ENCODE measurements around the gene COL12A1. TPM values are rescaled to one million over a fixed set of nuclear protein-coding genes. Genes with fewer than 3 reads are reported as not detected.

COL12A1 gene
- total and polyA plus RNA-seq, 2 donors (not counting 3 experiments of a cell fraction or from before 2014, with no cell fraction given), result 48.5 to 89.1 TPM

- no peaks in the 10 kb centered on the region for H3K79me2 ChIP-seq (ENCODE audit: control insufficient read depth, insufficient read depth, low read length)
- no peak overlapping the region for H3K4me3 ChIP-seq (replicated peaks in 1 of 3; ENCODE audit: insufficient read depth in 1 of 3, low read depth in 1 of 3, low read length in 3 of 3)
- no peaks in the 10 kb centered on the region for H3K36me3 ChIP-seq (ENCODE audit: control insufficient read depth in 2 of 2, extremely low read depth in 1 of 2, insufficient read depth in 2 of 2, low read length in 2 of 2)
- DNase-seq (ENCODE audit: low read depth, low spot score), result no peak
- no TSS peak for BruUV-seq (replicated peaks)
- H3K9ac ChIP-seq (replicated peaks; ENCODE audit: extremely low read depth, insufficient read depth, low read length), result no peak overlapping the region
- no peak overlapping the region for H2AFZ ChIP-seq (ENCODE audit: low read depth, low read length)
- FAIRE-seq, result no peak
- ChIA-PET POLR2A (no interaction called here), CTCF (interaction anchor here (0.6 to 12.5 kb wide), 53 partner anchors 9 to 1465 kb away, joined by 3 to 393 read pairs (median 4); no protein-coding TSS in a partner anchor)
- peaks cover 31% of the 10 kb centered on the region for H3K4me1 ChIP-seq (ENCODE audit: control insufficient read depth, extremely low read depth, insufficient read depth, low read length)
- H3K27ac ChIP-seq (ENCODE audit: insufficient read depth, low read depth, low read length), result no peak overlapping the region
- no peaks in the 10 kb centered on the region for H4K20me1 ChIP-seq (replicated peaks; ENCODE audit: control insufficient read depth, extremely low read depth, insufficient read depth, low read length)
- H3K9me1 ChIP-seq (replicated peaks; ENCODE audit: control insufficient read depth, extremely low read depth, insufficient read depth, low read length), result no peaks in the 10 kb centered on the region
- intact Hi-C loops (cut with micrococcal nuclease) (loop anchor here (1.0 to 10.0 kb wide), 12 partner anchors 105 to 1233 kb away; no protein-coding TSS in a partner anchor), dilution Hi-C loops (cut with MboI; ENCODE audit: extremely low pct_ligation_motif_present, low sequenced_read_pairs) (no loop called here)
- peak overlapping the region; percentile 95 for H3K4me2 ChIP-seq (ENCODE audit: insufficient read depth, low read length)
- no peaks in the 10 kb centered on the region for H3K9me3 ChIP-seq (replicated peaks; ENCODE audit: control insufficient read depth, insufficient read depth, low read length)
- no peak for TF ChIP-seq EZH2 (IDR thresholded peaks at IDR 0.05; ENCODE audit: borderline replicate concordance, low read depth, low read length, severe bottlenecking)
- TF ChIP-seq MAX (IDR thresholded peaks at IDR 0.05; ENCODE audit: insufficient read depth, insufficient read length), result no peak
- no peak for TF ChIP-seq CTCF (IDR thresholded peaks at IDR 0.05; ENCODE audit: extremely low read depth in 1 of 2, insufficient read depth in 1 of 2, low read depth in 1 of 2, low read length in 2 of 2)
- TF ChIP-seq POLR2AphosphoS5 (IDR thresholded peaks at IDR 0.05; ENCODE audit: insufficient read depth, low read depth, low read length), result no peak
- TF ChIP-seq POLR2A (IDR thresholded peaks at IDR 0.05; ENCODE audit: low read depth, low read length), result no peak
- no peak for TF ChIP-seq MYC (IDR thresholded peaks at IDR 0.05; ENCODE audit: low read depth, low read length)
- TF ChIP-seq FOS (IDR thresholded peaks at IDR 0.05; ENCODE audit: borderline replicate concordance, insufficient read depth, low read length), result no peak
- TF ChIP-seq GATA2 (IDR thresholded peaks at IDR 0.05; ENCODE audit: insufficient read depth, insufficient read length, low read depth, low read length), result no peak
- no peak for TF ChIP-seq JUN (IDR thresholded peaks at IDR 0.05; ENCODE audit: borderline replicate concordance, insufficient read depth, insufficient read length, low read depth)
- peaks cover 9 to 13% of the 10 kb centered on the region in 2 experiments for H3K27me3 ChIP-seq (ENCODE audit: control insufficient read depth in 2 of 2, insufficient read depth in 2 of 2, low read length in 2 of 2)
These were observed 2.1 kb downstream of the COL12A1 start for GRCh38 chr6:75203721-75204120.

Data from endothelial cell of umbilical vein (primary cell).